GM19455 (cell line): ENCODE results near the gene PCDHGB3.
"Not testable (repeated sequence)": the region's sequence is repeated elsewhere in the genome, so short reads cannot be mapped to it uniquely, and the experiment has no call there.

Source experiments
- ATAC-seq: cut with Tn5 transposase; IDR thresholded peaks from one replicate; pipeline ENCODE4 v1.9.1; 2021; ENCODE audit not compliant: unreplicated experiment

Gene PCDHGB3

DNA sequence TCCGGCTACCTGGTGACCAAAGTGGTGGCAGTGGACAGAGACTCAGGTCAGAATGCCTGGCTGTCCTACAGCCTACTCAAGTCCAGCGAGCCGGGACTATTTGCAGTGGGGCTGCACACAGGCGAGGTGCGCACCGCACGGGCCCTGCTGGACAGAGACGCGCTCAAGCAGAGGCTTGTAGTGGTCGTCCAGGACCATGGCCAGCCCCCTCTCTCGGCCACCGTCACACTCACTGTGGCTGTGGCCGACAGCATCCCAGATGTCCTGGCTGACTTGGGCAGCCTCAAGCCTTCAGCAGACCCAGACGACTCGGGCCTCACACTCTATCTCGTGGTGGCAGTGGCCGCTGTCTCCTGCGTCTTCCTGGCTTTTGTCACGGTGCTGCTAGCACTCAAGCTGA is 13.1 kb upstream of the PCDHGB3 start:
- ATAC-seq, result no peak

DNA sequence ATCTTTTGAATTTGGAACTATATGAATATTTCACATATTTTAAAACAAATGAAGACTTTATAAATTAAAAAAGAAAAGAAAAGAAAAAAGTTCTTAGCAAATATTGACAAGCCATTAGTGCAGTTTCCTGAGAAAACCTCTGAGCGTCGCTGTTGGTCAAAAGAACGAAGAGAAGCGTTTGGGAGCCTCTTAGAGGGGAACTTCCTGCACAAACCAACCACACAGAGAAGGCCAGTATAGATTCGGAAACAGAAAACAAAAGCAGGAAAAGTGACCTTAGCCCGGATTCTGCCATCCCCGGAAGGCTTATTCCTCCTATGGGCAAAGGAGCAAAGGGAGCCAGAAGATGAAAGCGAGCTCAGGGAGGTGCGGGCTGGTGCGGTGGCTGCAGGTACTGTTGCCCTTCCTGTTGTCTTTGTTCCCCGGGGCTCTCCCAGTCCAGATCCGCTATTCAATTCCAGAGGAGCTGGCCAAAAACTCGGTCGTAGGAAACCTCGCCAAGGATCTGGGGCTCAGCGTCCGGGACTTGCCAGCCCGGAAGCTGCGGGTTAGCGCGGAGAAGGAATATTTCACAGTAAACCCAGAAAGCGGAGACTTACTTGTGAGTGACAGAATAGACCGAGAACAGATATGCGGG is 10.1 kb upstream of the PCDHGB3 start, which contains the start of gene PCDHGB2:
Gene PCDHGB2, plus strand, starts transcription at position 205 of the 637 bp plus-strand sequence. Its CDS starts 142 bp downstream, at position 347.
- no peak for ATAC-seq

DNA sequence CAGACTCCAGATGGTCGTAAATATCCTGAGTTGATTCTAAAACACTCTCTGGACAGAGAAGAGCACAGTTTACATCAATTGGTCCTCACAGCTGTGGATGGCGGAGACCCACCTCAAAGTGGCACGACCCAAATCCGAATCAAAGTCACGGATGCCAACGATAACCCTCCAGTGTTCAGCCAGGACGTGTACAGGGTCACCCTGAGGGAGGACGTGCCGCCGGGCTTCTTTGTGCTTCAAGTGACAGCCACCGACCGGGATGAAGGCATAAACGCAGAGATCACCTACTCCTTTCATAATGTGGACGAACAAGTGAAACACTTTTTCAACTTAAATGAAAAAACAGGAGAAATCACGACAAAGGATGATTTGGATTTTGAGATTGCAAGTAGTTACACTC is 9.4 kb upstream of the PCDHGB3 start:
- ATAC-seq, result no peak

DNA sequence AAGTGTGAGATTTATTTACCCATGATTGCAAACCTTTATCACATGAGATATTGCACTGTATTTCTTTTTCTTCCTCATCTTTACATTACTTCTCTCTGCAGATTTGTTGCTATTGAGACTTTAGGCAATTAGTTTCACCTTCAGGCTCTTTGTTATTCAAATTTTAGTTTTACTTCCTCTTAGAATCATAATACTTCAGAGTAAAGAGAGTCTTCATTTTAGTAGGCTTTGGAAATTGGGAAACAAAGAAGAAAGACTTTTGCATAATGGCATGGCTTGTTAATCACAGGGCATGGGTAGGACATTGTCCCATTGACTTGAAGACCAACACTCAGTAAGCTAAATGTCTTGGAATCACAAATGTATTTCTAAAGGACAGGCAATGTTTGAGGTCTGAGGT is 7.3 kb upstream of the PCDHGB3 start:
- ATAC-seq, result no peak

DNA sequence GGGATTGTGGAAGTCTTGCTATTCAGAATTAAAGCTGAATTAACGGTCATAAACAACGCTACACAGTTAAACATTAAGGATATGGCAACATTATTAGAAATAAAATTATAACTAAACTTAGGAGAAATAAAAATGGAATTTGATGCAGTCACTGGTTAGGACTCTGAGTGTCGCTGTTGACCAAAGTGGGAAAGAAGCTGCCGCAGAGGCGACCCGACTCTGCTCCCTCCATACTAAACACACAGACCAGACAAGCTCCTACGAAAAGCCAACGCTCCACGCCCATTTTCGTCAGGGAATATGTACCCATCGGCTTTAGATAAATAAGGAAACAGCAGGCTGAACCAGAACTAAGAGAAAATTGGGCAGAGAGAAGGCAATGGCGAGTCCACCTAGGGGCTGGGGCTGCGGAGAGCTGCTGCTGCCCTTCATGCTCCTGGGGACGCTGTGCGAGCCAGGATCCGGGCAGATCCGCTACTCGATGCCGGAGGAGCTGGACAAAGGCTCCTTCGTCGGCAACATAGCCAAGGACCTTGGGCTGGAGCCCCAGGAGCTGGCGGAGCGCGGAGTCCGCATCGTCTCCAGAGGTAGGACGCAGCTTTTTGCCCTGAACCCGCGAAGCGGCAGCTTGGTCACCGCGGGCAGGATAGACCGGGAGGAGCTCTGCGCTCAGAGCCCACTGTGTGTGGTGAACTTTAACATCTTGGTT is 5.9 kb upstream of the PCDHGB3 start, which contains the start of gene PCDHGA5:
Gene PCDHGA5, plus strand, starts transcription at position 211 of the 709 bp plus-strand sequence. Its CDS starts 169 bp downstream, at position 380.
- ATAC-seq, result no peak

DNA sequence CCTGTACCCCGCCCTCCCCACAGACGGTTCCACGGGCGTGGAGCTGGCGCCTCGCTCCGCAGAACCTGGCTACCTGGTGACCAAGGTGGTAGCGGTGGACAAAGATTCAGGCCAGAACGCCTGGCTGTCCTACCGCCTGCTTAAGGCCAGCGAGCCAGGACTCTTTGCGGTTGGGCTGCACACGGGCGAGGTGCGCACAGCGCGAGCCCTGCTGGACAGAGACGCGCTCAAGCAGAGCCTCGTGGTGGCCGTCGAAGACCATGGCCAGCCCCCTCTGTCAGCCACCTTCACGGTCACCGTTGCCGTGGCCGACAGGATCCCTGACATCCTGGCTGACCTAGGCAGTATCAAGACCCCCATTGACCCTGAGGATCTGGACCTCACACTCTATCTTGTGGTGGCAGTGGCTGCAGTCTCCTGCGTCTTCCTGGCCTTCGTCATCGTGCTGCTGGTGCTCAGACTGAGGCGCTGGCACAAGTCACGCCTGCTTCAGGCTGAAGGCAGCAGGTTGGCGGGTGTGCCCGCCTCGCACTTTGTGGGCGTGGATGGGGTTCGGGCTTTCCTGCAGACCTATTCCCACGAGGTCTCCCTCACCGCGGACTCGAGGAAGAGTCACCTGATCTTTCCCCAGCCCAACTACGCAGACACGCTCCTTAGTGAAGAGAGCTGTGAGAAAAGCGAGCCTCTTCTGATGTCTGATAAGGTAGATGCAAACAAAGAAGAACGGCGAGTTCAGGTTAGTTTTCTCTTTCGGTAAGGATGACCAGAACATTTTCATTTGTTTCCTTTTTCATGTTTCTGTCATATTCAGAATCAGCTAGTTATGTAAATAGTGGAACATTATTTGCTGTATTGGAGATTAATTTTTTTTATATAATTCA is 3.8 kb upstream of the PCDHGB3 start:
- ATAC-seq, result no peak

DNA sequence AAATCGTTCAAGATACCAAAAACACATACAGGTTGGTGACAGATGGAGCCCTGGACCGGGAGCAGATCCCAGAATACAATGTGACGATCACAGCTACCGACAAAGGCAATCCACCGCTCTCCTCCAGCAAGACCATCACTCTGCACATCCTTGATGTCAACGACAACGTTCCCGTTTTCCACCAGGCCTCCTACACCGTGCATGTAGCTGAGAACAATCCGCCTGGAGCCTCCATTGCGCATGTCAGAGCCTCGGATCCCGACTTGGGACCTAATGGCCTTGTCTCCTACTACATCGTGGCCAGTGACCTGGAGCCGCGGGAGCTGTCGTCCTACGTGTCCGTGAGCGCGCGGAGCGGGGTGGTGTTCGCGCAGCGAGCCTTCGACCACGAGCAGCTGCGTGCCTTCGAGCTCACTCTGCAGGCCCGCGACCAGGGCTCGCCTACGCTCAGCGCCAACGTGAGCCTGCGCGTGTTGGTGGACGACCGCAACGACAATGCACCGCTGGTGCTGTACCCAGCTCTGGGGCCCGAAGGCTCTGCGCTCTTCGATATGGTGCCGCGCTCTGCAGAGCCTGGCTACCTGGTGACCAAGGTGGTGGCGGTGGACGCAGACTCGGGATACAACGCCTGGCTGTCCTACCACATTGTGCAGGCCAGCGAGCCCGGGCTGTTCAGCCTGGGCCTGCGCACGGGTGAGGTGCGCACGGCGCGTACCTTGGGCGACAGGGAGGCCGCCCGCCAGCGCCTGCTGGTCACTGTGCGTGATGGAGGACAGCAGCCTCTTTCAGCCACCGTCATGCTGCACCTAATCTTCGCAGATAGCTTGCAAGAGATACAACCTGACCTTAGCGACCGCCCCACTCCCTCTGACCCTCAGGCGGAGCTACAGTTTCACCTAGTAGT is 1.8 kb downstream of the PCDHGB3 start:
- ATAC-seq, result no peak

DNA sequence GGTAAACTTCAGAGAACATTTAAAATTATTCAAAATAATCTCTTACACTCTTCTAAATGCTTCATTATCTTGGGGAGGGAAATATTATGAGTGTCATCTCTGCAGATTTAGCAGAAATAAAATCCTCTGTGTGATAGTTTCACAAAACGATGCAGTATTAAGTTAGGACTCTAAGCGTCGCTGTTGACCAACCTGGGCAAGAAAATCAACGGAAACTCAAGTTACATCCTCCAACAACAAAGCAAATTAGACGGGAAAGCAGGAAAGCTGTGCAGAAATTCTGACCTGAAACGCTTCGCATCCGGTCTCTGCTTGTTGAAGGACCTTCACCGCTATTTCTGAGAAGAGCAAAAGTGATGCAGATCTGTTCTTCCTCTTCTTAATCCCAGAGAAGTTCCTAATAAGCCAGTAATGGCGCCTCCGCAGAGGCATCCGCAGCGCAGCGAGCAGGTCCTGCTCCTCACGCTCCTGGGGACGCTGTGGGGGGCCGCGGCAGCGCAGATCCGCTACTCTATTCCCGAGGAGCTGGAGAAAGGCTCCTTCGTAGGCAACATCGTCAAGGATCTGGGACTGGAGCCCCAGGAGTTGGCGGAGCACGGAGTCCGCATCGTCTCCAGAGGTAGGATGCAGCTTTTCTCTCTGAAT is 3.8 kb downstream of the PCDHGB3 start, which contains the start of gene PCDHGA6:
Gene PCDHGA6, plus strand, starts transcription at position 219 of the 645 bp plus-strand sequence. Its CDS starts 193 bp downstream, at position 412.
- ATAC-seq, result no peak

DNA sequence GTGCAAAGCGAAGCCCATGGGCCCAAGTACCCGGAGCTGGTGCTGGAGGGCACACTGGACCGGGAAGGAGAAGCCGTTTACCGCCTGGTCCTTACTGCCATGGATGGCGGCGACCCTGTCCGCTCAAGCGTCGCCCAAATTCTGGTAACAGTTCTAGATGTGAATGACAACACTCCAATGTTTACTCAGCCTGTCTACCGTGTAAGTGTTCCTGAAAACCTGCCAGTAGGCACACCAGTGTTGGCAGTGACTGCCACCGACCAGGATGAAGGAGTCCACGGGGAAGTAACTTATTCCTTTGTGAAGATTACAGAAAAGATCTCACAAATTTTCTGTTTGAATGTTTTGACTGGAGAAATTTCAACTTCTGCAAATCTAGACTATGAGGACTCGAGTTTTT is 4.6 kb downstream of the PCDHGB3 start:
- ATAC-seq, result no peak

DNA sequence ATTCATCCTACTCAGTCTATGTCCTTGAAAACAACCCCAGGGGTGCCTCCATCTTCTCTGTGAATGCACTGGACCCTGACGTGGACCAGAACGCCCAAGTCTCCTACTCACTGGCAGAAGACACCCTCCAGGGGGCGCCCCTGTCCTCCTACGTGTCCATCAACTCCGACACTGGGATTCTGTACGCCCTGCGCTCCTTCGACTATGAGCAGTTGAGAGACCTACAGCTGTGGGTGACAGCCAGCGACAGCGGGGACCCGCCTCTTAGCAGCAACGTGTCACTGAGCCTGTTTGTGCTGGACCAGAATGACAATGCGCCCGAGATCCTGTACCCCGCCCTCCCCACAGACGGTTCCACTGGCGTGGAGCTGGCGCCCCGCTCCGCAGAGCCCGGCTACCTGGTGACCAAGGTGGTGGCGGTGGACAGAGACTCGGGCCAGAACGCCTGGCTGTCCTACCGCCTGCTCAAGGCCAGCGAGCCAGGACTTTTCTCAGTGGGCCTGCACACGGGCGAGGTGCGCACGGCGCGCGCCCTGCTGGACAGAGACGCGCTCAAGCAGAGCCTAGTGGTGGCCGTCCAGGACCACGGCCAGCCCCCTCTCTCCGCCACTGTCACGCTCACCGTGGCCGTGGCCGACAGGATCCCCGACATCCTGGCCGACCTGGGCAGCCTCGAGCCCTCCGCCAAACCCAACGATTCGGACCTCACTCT is 5.6 kb downstream of the PCDHGB3 start:
- ATAC-seq, result not testable (repeated sequence)

DNA sequence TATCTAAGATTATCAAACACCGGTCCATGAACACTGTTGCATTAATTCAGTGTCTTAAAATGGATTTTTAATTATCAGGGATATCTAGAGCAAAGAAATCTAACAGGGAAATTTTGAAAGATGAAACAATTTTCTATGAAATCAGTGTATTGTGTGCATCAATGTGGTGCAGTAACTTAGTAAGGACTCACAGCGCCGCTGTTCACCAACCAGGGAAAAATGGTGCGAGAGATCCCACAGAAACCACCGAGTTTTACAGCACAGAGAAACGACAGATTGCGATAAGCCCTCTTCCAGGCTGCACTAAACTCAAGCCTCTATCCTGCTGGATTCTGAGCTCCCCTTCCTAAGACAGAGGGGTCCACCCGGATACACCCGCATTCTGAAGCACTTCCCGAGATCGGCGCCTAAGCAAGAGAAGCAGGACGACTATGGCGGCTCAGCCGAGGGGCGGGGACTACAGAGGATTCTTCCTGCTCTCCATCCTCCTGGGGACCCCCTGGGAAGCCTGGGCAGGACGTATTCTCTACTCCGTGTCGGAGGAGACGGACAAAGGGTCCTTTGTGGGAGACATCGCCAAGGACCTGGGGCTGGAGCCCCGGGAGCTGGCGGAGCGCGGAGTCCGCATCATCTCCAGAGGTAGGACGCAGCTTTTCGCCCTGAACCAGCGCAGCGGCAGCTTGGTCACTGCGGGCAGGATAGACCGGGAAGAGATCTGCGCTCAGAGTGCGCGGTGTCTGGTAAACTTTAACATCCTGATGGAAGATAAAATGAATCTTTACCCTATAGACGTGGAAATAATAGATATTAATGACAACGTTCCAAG is 12.6 kb downstream of the PCDHGB3 start, which contains the start of gene PCDHGA7:
Gene PCDHGA7, plus strand, starts transcription at position 274 of the 826 bp plus-strand sequence. Its CDS starts 158 bp downstream, at position 432.
- no peak for ATAC-seq

DNA sequence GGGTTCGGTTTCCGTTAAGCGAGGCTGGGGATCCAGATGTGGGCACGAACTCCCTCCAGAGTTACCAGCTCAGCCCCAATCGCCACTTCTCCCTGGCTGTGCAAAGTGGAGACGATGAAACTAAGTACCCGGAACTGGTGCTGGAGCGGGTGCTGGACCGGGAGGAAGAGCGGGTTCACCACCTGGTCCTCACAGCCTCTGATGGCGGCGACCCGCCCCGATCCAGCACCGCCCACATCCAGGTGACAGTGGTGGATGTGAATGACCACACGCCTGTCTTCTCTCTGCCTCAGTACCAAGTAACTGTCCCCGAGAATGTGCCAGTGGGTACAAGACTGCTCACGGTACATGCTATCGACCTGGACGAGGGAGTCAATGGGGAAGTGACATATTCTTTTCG is 13.3 kb downstream of the PCDHGB3 start:
- ATAC-seq, result no peak

DNA sequence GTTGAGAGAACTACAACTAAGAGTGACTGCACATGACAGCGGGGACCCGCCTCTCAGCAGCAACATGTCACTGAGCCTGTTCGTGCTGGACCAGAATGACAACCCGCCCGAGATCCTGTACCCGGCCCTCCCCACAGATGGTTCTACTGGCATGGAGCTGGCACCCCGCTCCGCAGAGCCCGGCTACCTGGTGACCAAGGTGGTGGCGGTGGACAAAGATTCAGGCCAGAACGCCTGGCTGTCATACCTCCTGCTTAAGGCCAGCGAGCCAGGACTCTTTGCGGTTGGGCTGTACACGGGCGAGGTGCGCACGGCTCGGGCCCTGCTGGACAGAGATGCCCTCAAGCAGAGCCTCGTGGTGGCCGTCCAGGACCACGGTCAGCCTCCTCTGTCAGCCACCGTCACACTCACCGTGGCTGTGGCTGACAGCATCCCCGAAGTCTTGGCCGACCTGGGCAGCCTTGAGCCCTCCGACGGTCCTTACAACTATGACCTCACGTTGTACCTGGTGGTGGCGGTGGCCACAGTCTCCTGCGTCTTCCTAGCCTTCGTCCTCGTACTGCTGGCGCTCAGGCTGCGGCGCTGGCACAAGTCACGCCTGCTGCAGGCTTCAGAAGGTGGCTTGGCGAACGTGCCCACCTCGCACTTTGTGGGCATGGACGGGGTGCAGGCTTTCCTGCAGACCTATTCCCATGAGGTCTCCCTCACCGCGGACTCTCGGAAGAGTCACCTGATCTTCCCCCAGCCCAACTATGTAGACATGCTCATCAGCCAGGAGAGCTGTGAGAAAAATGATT is 14.6 kb downstream of the PCDHGB3 start:
- no peak for ATAC-seq

DNA sequence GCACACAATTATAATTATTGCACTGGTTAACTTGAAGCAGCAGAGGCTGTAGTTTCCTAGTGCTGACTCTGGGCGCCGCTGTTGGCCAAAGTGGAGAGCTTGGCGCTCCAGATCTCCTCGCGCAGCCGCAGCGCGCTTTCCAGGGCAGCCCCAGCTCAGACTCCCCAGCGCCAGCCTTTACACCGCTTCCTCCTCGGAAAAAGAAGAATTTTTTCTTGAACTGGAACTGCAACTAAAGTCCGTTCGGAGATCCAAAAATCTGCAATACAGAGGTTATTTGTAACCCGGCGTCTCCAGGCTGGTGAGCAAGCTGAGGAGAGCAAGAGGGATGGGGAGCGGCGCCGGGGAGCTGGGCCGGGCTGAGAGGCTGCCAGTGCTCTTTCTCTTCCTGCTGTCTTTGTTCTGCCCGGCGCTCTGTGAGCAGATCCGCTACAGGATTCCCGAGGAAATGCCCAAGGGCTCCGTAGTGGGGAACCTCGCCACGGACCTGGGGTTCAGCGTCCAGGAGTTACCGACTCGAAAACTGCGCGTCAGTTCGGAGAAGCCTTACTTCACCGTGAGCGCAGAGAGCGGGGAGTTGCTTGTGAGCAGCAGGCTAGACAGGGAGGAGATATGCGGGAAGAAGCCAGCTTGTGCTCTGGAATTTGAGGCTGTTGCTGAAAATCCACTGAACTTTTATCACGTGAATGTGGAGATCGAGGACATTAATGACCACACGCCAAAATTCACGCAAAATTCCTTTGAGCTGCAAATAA is 17.7 kb downstream of the PCDHGB3 start, which contains the start of gene PCDHGB4:
Gene PCDHGB4, plus strand, starts transcription at position 142 of the 755 bp plus-strand sequence. Its CDS starts 187 bp downstream, at position 329.
- not testable (repeated sequence) for ATAC-seq

DNA sequence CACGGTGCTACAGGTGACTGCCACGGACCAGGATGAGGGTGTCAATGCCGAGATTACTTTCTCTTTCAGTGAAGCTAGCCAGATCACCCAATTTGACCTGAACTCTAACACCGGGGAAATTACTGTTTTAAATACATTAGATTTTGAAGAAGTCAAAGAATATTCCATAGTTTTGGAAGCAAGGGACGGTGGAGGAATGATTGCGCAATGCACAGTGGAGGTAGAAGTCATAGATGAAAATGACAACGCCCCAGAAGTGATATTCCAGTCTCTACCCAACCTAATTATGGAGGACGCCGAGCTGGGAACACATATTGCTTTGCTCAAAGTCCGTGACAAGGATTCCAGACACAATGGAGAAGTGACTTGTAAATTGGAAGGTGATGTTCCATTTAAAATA is 18.6 kb downstream of the PCDHGB3 start:
- no peak for ATAC-seq
